Forelimb muscle (tissue), 1 donor: ENCODE results near the gene AXIN1. TPM values are rescaled to one million over a fixed set of nuclear protein-coding genes. Genes with fewer than 3 reads are reported as not detected.
A peak's percentile ranks its signal among the peaks of the same experiment; 100 is the strongest.
"Not testable (repeated sequence)": the region's sequence is repeated elsewhere in the genome, so short reads cannot be mapped to it uniquely, and the experiment has no call there.

Experiments
- DNase-seq: peaks from one replicate; pipeline ENCODE4 v3.0.0-alpha.2; 2013; ENCODE audit warnings: low read depth
- polyA plus RNA-seq: library from polyadenylated mRNA; unstranded; fragments of 120-200 nt; gene quantifications from one replicate; pipeline ENCODE4 v1.2.1, GENCODE V29; 2013; ENCODE audit not compliant: insufficient read length

AXIN1 gene
- 11.3 TPM for polyA plus RNA-seq

GRCh38 chr16:352547-353403 lies at the start of gene AXIN1:
AXIN1 (minus strand) TSS chr16:352723; CDS start chr16:347025, 5,698 bp downstream.
- DNase-seq, result peak; percentile 39

GRCh38 chr16:401468-402348 lies 49.2 kb upstream of the AXIN1 start, which contains the start of gene DECR2:
DECR2 (plus strand) TSS chr16:401885; CDS start chr16:401964, 79 bp downstream.
- DNase-seq, result peak; percentile 74

GRCh38 chr16:400061-400591 lies 47.6 kb upstream of the AXIN1 start:
- DNase-seq, result no peak

- no peak for DNase-seq
Observed at GRCh38 chr16:399340-400019, 47.0 kb upstream of the AXIN1 start.

- no peak for DNase-seq
Observed at GRCh38 chr16:398561-399339, 46.2 kb upstream of the AXIN1 start.

- DNase-seq, result no peak
Observed at GRCh38 chr16:397736-398332, 45.3 kb upstream of the AXIN1 start.

- DNase-seq, result no peak
Observed at GRCh38 chr16:397135-397661, 44.7 kb upstream of the AXIN1 start, which contains the start of gene NME4. NME4 (plus strand) TSS chr16:397199; CDS start chr16:397223, 24 bp downstream.

- no peak for DNase-seq
Observed at GRCh38 chr16:396605-397004, 44.1 kb upstream of the AXIN1 start.

GRCh38 chr16:396199-396598 lies 43.7 kb upstream of the AXIN1 start:
- no peak for DNase-seq

- DNase-seq, result no peak
Observed at GRCh38 chr16:392450-393030, 40.0 kb upstream of the AXIN1 start.

- no peak for DNase-seq
Observed at GRCh38 chr16:391885-392335, 39.4 kb upstream of the AXIN1 start.

GRCh38 chr16:389352-389751 lies 36.8 kb upstream of the AXIN1 start:
- no peak for DNase-seq

- not testable (repeated sequence) for DNase-seq
Observed at GRCh38 chr16:387761-388666, 35.5 kb upstream of the AXIN1 start.

- DNase-seq, result no peak
Observed at GRCh38 chr16:386641-387156, 34.2 kb upstream of the AXIN1 start.

GRCh38 chr16:383326-384051 lies 31.0 kb upstream of the AXIN1 start:
- no peak for DNase-seq

GRCh38 chr16:381789-382717 lies 29.5 kb upstream of the AXIN1 start, which contains the start of gene PGAP6:
PGAP6 (minus strand) TSS chr16:381978; CDS start chr16:381821, 157 bp downstream.
- DNase-seq, result no peak
